HG03342 (cell line): ENCODE measurements around the gene CPTP.

Experiments used
- ATAC-seq: cut with Tn5 transposase; IDR thresholded peaks from one replicate; pipeline ENCODE4 v1.9.1; 2021; ENCODE audit warnings: mild to moderate bottlenecking, moderate library complexity; ENCODE audit not compliant: unreplicated experiment

The CPTP gene

DNA sequence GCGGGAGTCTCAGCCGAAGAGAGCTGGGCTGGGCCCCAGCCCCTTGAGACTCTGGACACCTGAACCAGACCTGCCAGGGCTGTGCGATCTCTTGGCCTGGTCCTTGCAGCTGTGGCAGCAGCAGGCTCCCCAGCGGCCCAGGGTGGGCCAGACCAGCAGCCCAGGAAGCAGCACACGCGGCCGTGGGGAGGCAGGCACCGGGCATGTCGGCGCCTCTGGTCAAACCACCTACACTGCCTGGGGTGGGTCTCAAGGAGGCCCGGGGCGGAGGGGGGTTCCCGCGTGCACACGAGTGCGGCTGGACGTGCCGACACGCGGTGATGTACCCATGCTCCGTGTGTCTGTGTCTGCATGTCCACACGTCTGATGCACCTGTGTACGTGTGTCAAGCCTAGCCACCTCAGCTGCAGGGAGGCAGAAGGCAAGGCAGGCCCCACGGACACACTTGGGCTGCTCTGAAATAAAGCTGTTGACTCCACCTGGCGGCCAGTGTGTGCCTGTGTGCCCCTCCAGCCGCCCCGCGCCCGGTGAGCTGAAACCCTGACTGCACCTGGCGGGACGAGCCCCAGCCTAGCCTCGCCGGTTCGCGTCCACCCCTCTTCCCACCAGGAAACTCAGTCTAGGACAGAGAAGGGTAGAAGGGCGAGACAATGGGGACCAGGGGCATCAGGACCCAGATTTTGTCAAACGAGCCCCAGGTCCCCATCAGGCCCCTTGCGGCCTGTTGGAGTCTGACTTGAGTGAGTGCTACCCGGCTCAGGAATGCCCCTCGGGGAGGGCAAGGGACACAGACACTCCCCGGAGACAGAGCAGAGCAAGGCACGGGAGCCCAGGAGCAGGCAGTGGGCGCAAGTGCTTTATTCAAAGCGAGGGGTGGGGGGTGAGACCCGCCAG is 32.8 kb upstream of the CPTP start:
- ATAC-seq, result no peak

- no peak for ATAC-seq
Measured at GRCh38 chr1:1292442-1292779, 32.2 kb upstream of the CPTP start.

DNA sequence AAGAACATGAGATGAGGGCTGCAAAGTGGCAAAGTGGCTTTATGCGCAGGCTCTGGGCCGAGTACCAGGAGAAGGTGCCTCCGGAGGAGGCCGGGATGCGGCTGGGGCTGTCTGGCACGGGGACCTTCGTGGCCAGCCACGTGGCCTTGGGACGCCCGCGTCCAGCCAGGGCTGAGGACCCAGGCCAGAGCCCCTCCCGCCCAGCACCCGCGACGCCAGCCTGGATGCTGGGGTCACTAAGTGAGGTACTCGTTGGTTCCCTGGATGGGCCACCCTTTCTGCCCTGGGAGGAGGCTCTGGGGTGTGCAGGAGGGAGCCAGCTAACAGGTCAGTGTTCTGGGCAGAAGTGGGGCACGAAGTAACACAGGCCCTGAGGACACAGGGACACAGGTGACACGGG is 31.8 kb upstream of the CPTP start:
- no peak for ATAC-seq

- ATAC-seq, result no peak
Measured at GRCh38 chr1:1293263-1294249, 31.0 kb upstream of the CPTP start.

GRCh38 chr1:1294250-1294890 is 30.2 kb upstream of the CPTP start:
- no peak for ATAC-seq

DNA sequence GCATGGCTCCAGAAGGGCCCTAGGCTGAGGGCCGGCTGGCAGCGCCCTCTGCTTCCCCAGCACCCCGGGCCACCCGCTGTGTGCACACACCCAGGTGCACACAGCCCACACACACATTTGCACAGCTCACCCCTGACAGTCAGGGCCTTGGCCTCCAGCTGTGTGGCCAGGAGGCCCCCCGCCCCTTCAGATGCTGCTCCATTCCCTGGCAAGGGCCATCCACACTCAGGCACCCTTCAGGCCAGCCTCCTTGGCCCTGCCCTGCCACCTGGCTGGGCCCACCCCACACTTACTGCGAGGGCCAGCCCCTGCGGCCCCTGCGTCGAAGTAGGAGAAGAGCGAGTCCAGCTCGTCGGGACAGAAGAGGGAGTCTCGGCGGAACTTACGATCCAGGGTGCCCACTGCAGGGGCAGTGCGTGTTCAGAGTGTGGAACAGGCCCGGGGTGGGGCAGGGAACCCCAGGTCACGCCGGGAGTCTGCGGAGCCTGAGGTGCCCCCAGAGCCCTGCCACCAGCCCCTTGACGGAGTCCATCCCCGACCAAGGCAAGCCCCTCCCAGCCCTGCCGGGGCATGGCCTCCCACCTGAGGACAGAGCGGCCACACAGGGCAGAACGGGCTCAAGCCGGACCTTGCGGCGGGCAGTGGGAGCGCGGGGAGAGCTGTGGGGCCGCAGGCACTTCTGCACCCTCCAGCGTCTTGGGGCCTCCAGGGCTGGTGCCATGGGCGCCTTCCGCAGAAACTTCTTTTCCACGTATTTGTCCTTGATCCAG is 29.3 kb upstream of the CPTP start:
- no peak for ATAC-seq

- ATAC-seq, result no peak
Measured at GRCh38 chr1:1296070-1297061, 28.2 kb upstream of the CPTP start.

- no peak for ATAC-seq
Measured at GRCh38 chr1:1297802-1298424, 26.7 kb upstream of the CPTP start.

GRCh38 chr1:1298861-1299685 is 25.5 kb upstream of the CPTP start:
- no peak for ATAC-seq

DNA sequence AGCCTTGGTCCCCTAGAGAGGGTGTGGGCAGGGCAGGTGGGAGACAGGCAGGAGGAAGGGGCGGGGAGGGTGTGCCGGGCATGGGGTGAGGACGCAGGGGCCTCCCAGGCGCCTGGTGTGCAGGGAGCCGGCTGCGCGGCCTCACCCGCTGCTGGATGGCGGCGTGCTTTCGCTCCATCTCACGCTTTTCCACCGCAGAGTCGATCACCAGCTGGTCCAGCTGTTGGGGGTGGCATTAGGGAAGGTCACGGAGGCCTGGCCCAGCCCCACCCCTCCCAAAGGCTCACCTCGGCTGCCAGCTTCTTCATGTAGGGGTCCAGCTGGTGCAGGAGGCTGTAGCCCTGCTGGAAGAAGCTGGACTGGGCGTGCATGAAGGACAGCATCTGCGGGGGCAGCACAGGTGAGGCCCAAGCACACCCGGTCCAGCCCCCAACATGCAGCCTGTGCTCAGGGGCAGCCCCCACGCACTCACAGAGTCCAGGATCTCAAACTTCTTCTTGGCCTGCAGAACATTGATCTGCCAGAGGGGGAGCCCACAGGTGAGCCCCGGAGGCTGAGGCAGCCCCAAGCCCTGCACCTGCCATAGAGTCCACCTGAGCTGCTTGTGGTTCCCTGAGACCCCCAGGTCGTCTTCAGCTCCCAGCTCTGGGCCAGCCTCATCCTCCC is 24.8 kb upstream of the CPTP start:
- ATAC-seq, result no peak

DNA sequence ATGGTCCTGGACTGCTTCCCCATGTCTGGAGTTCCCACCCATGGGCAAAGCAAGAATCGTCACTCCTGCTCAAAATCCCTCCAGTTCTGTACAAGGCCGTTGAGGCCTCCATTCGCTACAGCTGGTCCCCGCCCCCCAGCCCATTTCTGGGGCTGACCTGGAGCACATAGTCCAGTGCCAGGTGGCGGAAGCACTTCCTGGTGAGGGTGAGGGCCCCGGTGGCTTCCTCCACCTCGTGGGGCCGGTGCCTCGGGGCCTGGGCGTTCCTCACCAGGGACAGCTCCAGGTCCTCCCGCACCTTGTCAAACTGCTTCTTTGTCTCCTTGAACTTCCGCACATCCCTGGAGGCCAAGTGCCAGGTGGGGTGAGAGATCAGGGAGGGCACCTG is 24.3 kb upstream of the CPTP start:
- ATAC-seq, result no peak

GRCh38 chr1:1302006-1302430 is 22.6 kb upstream of the CPTP start:
- no peak for ATAC-seq

- ATAC-seq, result no peak
Measured at GRCh38 chr1:1302951-1303509, 21.6 kb upstream of the CPTP start.

GRCh38 chr1:1303736-1304135 is 20.9 kb upstream of the CPTP start:
- no peak for ATAC-seq

DNA sequence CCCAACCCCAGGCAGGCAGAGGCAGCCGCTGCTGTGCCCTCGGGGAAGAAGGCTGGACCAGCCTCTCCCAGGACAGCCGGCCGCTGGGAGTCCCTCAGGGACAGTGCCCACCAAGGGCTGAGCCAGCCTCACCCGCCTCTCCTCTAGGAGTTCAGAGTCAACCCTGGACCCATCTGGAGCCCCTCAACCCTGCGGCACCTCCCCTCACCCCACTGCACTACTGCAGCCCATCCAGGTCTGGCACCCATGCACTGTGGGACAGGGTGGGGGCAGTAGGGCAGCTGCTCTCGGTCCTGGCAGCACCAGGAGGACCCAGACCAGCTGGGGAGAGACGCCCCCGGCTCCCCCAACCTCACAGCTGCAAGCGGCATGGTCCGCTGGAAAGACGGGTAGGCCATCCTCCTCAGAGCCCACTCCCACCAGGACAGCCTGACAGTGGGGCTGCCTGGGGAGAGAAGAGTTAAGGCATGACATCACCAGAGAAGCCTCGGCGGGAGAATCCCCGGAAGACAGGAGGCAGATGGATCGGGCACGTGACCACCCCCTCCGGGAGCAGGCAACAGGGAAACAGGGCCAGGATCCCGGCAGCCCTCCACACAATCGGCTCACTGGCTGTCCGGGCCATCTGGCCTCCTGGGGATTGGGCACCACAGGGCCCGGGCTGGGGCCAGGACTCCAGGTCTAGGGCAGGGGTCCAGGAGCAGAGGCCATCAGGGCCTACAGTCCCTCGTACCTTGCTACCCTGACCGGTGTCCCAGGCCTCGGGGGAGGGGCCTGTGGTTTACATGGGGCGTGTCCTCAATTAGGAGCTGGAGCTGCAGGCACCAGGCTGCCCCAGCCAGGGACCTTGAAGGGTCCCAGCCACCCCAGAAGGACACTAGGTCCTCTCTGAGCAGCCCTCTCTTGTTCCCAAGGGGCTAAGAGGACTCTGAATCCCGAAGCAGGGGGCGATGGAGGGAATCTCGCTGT is 20.0 kb upstream of the CPTP start:
- no peak for ATAC-seq
